Sigmoid colon (tissue), 7 donors: ENCODE data around the gene BANP. TPM values are rescaled to one million over a fixed set of nuclear protein-coding genes. Genes with fewer than 3 reads are reported as not detected.

Experiments
- DNase-seq: peaks from one replicate; pipeline ENCODE4 v3.0.0-alpha.2; 2019
- H3K27ac ChIP-seq, 4 donors: fragments of 200-600 bp; sonication (generic); one replicate each; pipeline ENCODE4 v1.5.1; 2016 to 2019; ENCODE audit warnings: mild to moderate bottlenecking in 1 of 4
- H3K27me3 ChIP-seq, 3 donors: fragments of 200-600 bp; sonication (generic); one replicate each; pipeline ENCODE4 v1.5.1; 2019; ENCODE audit warnings: mild to moderate bottlenecking in 1 of 3
- H3K36me3 ChIP-seq, 4 donors: fragments of 200-600 bp; sonication (generic); one replicate each; pipeline ENCODE4 v1.5.1; 2016 to 2019
- H3K4me1 ChIP-seq, 4 donors: fragments of 200-600 bp; sonication (generic); one replicate each; pipeline ENCODE4 v1.5.1; 2017 to 2019
- H3K4me3 ChIP-seq, 4 donors: fragments of 200-600 bp; sonication (generic); one replicate each; pipeline ENCODE4 v1.5.1; 2017 to 2019; ENCODE audit warnings: mild to moderate bottlenecking in 2 of 4, moderate library complexity in 1 of 4
- H3K9me3 ChIP-seq, 4 donors: fragments of 200-600 bp in 3 of 4; sonication (generic) in 3 of 4; one replicate each; pipeline versions ENCODE4 v1.5.1 to v1.6.1; 2013 to 2019
- CTCF ChIP-seq, 4 experiments: fragments of 450-650 bp in 3 of 4; fragments of 200-600 bp in 1 of 4; IDR thresholded peaks; one replicate each; pipeline ENCODE4 v1.5.1; 2016 to 2019; ENCODE audit warnings: antibody characterized with exemption in 4 of 4, mild to moderate bottlenecking in 3 of 4, moderate library complexity in 2 of 4
- EP300 ChIP-seq, 4 donors: sonication (generic); formaldehyde crosslinking; IDR thresholded peaks; one replicate each; pipeline ENCODE4 v1.6.1; 2017; ENCODE audit warnings: antibody characterized with exemption in 4 of 4
- POLR2A ChIP-seq, 2 donors: fragments of 450-650 bp; IDR thresholded peaks; one replicate each; pipeline ENCODE4 v1.6.1; 2016; ENCODE audit warnings: antibody characterized with exemption in 2 of 2, mild to moderate bottlenecking in 2 of 2, moderate library complexity in 2 of 2
- POLR2AphosphoS5 ChIP-seq, 4 donors: sonication (generic); formaldehyde crosslinking; IDR thresholded peaks; one replicate each; pipeline ENCODE4 v1.6.1; 2017; ENCODE audit warnings: antibody characterized with exemption in 4 of 4
- WGBS, 2 donors: extraction: QIAGEN DNeasy Blood & Tissue Kit; methylation state at CpG; one replicate each; pipeline ENCODE4 v1.1.7; 2013; 5-methylcytosine and 5-hydroxymethylcytosine counted together
- intact Hi-C: fragments of 100-400 bp; cut with DNase I; formaldehyde crosslinking; loops from one replicate; pipeline ENCODE4 v1.15.1; 2023
- polyA plus RNA-seq, 3 donors: library from polyadenylated mRNA; stranded (reverse); fragments of 200-250 nt; gene quantifications; one replicate each; pipeline ENCODE4 v1.2.3, GENCODE V29; 2013
- total RNA-seq, 4 donors: library from RNA; depleted of rRNA; stranded (reverse); fragments of >200 nt; gene quantifications; one replicate each; pipeline ENCODE4 v1.1.0, GENCODE V29; 2016
- donor health status: healthy with polysubstance abuse.
- donor health status: Bipolar disorder and iron deficiency.
- donor health status: healthy.

Gene BANP
- total and polyA plus RNA-seq, 7 donors, result 8.4 to 31.0 (median 17.4) TPM

- Histone ChIP-seq H3K27me3 (no peaks in the 10 kb centered on the region), H3K27ac (no peak overlapping the region), H3K9me3 (no peaks in the 10 kb centered on the region), H3K4me1 (peaks cover 0 to 10% (median 8%) of the 10 kb centered on the region in 4 donors), H3K36me3 (peaks cover 0 to 7% (median 3%) of the 10 kb centered on the region in 4 donors), H3K4me3 (no peak overlapping the region)
- peak; percentile 37 for DNase-seq
- TF ChIP-seq CTCF (IDR thresholded peaks at IDR 0.05), result no peak
- TF ChIP-seq EP300 (IDR thresholded peaks at IDR 0.05), result no peak
- TF ChIP-seq POLR2A (IDR thresholded peaks at IDR 0.05), result no peak
- TF ChIP-seq POLR2AphosphoS5 (IDR thresholded peaks at IDR 0.05), result no peak
- 91 to 97% methylated on average over 26 of the region's 26 CpGs for WGBS, 2 donors
- intact Hi-C loops, result no loop called here
Observed at GRCh38 chr16:88057656-88058055, 106.4 kb downstream of the BANP start.

- 91 to 95% methylated on average over 14 of the region's 14 CpGs for WGBS, 2 donors
- Histone ChIP-seq H3K36me3 (peaks cover 0 to 7% (median 3%) of the 10 kb centered on the region in 4 donors), H3K4me1 (peaks cover 0 to 15% (median 13%) of the 10 kb centered on the region in 4 donors), H3K27me3 (no peaks in the 10 kb centered on the region), H3K27ac (no peak overlapping the region), H3K4me3 (no peak overlapping the region), H3K9me3 (no peaks in the 10 kb centered on the region)
- intact Hi-C loops, result no loop called here
- TF ChIP-seq EP300 (IDR thresholded peaks at IDR 0.05), result no peak
- no peak for TF ChIP-seq POLR2A (IDR thresholded peaks at IDR 0.05)
- no peak for TF ChIP-seq POLR2AphosphoS5 (IDR thresholded peaks at IDR 0.05)
- no peak for TF ChIP-seq CTCF (IDR thresholded peaks at IDR 0.05)
- DNase-seq, result peak; percentile 53
Observed at GRCh38 chr16:88058136-88058535, 106.9 kb downstream of the BANP start.

GRCh38 chr16:88058817-88059216, 107.6 kb downstream of the BANP start:
- Histone ChIP-seq H3K27me3 (no peaks in the 10 kb centered on the region), H3K4me1 (peaks cover 0 to 21% (median 20%) of the 10 kb centered on the region in 4 donors), H3K36me3 (peaks cover 0 to 7% (median 3%) of the 10 kb centered on the region in 4 donors), H3K27ac (no peak overlapping the region), H3K4me3 (no peak overlapping the region), H3K9me3 (no peaks in the 10 kb centered on the region)
- TF ChIP-seq CTCF (IDR thresholded peaks at IDR 0.05), result no peak
- no peak for TF ChIP-seq POLR2A (IDR thresholded peaks at IDR 0.05)
- TF ChIP-seq EP300 (IDR thresholded peaks at IDR 0.05), result no peak
- TF ChIP-seq POLR2AphosphoS5 (IDR thresholded peaks at IDR 0.05), result no peak
- intact Hi-C loops, result no loop called here
- 83 to 97% methylated on average over 12 of the region's 12 CpGs for WGBS, 2 donors
- no peak for DNase-seq

- DNase-seq, result no peak
- Histone ChIP-seq H3K4me3 (no peak overlapping the region), H3K27ac (no peak overlapping the region), H3K27me3 (no peaks in the 10 kb centered on the region), H3K9me3 (no peaks in the 10 kb centered on the region), H3K36me3 (peaks cover 0 to 7% (median 3%) of the 10 kb centered on the region in 4 donors), H3K4me1 (peaks cover 0 to 23% (median 22%) of the 10 kb centered on the region in 4 donors)
- intact Hi-C loops, result no loop called here
- WGBS, 2 donors, result 96 to 97% methylated on average over 27 of the region's 27 CpGs
- TF ChIP-seq POLR2AphosphoS5 (IDR thresholded peaks at IDR 0.05) (no peak), POLR2A (IDR thresholded peaks at IDR 0.05) (no peak), CTCF (IDR thresholded peaks at IDR 0.05) (no peak), EP300 (IDR thresholded peaks at IDR 0.05) (no peak)
Observed at GRCh38 chr16:88059701-88060386, 108.6 kb downstream of the BANP start.
